Ascending aorta (tissue), 2 donors: ENCODE results near the gene RBM17. TPM values are rescaled to one million over a fixed set of nuclear protein-coding genes. Genes with fewer than 3 reads are reported as not detected.

Experiments
- DNase-seq, 2 donors: peaks; one replicate each; pipeline ENCODE4 v3.0.0-alpha.2; 2019; ENCODE audit warnings: low spot score in 2 of 2
- H3K27ac ChIP-seq, 2 donors: fragments of 200-600 bp; sonication (generic); one replicate each; pipeline ENCODE4 v1.5.1; 2016 to 2017; ENCODE audit warnings: mild to moderate bottlenecking in 1 of 2
- H3K27me3 ChIP-seq: fragments of 200-600 bp; sonication (generic); one replicate; pipeline ENCODE4 v1.5.1; 2017
- H3K36me3 ChIP-seq, 2 donors: fragments of 200-600 bp; sonication (generic); one replicate each; pipeline ENCODE4 v1.5.1; 2016
- H3K4me1 ChIP-seq, 2 donors: fragments of 200-600 bp; sonication (generic); one replicate each; pipeline ENCODE4 v1.5.1; 2016 to 2017; ENCODE audit warnings: mild to moderate bottlenecking in 1 of 2
- H3K4me3 ChIP-seq, 2 donors: fragments of 200-600 bp; sonication (generic); one replicate each; pipeline ENCODE4 v1.5.1; 2016 to 2017; ENCODE audit warnings: mild to moderate bottlenecking in 1 of 2
- H3K9me3 ChIP-seq, 2 donors: fragments of 200-600 bp; sonication (generic); one replicate each; pipeline ENCODE4 v1.5.1; 2016
- CTCF ChIP-seq, 3 experiments: fragments of 200-600 bp in 2 of 3; fragments of 450-650 bp in 1 of 3; sonication (generic) in 2 of 3; IDR thresholded peaks; one replicate each; pipeline ENCODE4 v1.5.1; 2016 to 2019; ENCODE audit warnings: antibody characterized with exemption in 3 of 3, mild to moderate bottlenecking in 1 of 3, moderate library complexity in 1 of 3
- intact Hi-C: fragments of 100-400 bp; cut with DNase I; formaldehyde crosslinking; loops from one replicate; pipeline ENCODE4 v1.15.1; 2023
- total RNA-seq: library from RNA; depleted of rRNA; stranded (reverse); fragments of >200 nt; gene quantifications from one replicate; pipeline ENCODE4 v1.1.0, GENCODE V29; 2016

The RBM17 gene
- total RNA-seq, 1 donor from 2014 or later, result 22.7 TPM

- peaks cover 4 to 27% of the 10 kb centered on the region in 2 donors for H3K4me1 ChIP-seq
- intact Hi-C loops, result loop anchor here (2.0 kb wide), 2 partner anchors 113 to 277 kb away; partner anchors contain the start of genes GDI2 and PFKFB3
- H3K27ac ChIP-seq, result peak overlapping the region; percentile 71 to 84
- H3K27me3 ChIP-seq, result no peaks in the 10 kb centered on the region
- H3K9me3 ChIP-seq, result no peaks in the 10 kb centered on the region
- H3K4me3 ChIP-seq, result peak overlapping the region; percentile 71 to 96
- no peaks in the 10 kb centered on the region for H3K36me3 ChIP-seq
- DNase-seq, result no peak
- TF ChIP-seq CTCF (IDR thresholded peaks at IDR 0.05), result no peak
Observed at GRCh38 chr10:6089334-6090219, 743 bp downstream of the RBM17 start.

- intact Hi-C loops, result no loop called here
- H3K4me3 ChIP-seq, result no peak overlapping the region
- H3K4me1 ChIP-seq, result peaks cover 4 to 23% of the 10 kb centered on the region in 2 donors
- H3K9me3 ChIP-seq, result no peaks in the 10 kb centered on the region
- no peak for DNase-seq
- H3K27me3 ChIP-seq, result no peaks in the 10 kb centered on the region
- H3K36me3 ChIP-seq, result no peaks in the 10 kb centered on the region
- no peak overlapping the region for H3K27ac ChIP-seq
- TF ChIP-seq CTCF (IDR thresholded peaks at IDR 0.05), result no peak
Observed at GRCh38 chr10:6091630-6092029, 2.8 kb downstream of the RBM17 start.

- DNase-seq, result no peak
- peaks cover 4 to 23% of the 10 kb centered on the region in 2 donors for H3K4me1 ChIP-seq
- intact Hi-C loops, result no loop called here
- no peaks in the 10 kb centered on the region for H3K27me3 ChIP-seq
- peaks cover 7 to 8% of the 10 kb centered on the region in 2 donors for H3K36me3 ChIP-seq
- no peaks in the 10 kb centered on the region for H3K9me3 ChIP-seq
- no peak for TF ChIP-seq CTCF (IDR thresholded peaks at IDR 0.05)
- no peak overlapping the region for H3K27ac ChIP-seq
- H3K4me3 ChIP-seq, result no peak overlapping the region
Observed at GRCh38 chr10:6092731-6093130, 3.9 kb downstream of the RBM17 start.

GRCh38 chr10:6095810-6096570 lies 7.2 kb downstream of the RBM17 start:
- Histone ChIP-seq H3K9me3 (no peaks in the 10 kb centered on the region), H3K27ac (no peak overlapping the region), H3K4me1 (peaks cover 0 to 8% of the 10 kb centered on the region in 2 donors), H3K4me3 (no peak overlapping the region), H3K27me3 (no peaks in the 10 kb centered on the region), H3K36me3 (peaks cover 17 to 24% of the 10 kb centered on the region in 2 donors)
- no peak for DNase-seq
- TF ChIP-seq CTCF (IDR thresholded peaks at IDR 0.05), result no peak
- intact Hi-C loops, result no loop called here

GRCh38 chr10:6097063-6097462 lies 8.2 kb downstream of the RBM17 start:
- intact Hi-C loops, result no loop called here
- peaks cover 21 to 33% of the 10 kb centered on the region in 2 donors for H3K36me3 ChIP-seq
- no peaks in the 10 kb centered on the region for H3K9me3 ChIP-seq
- H3K27me3 ChIP-seq, result no peaks in the 10 kb centered on the region
- no peak for DNase-seq
- TF ChIP-seq CTCF (IDR thresholded peaks at IDR 0.05), result no peak
- no peaks in the 10 kb centered on the region for H3K4me1 ChIP-seq
- H3K4me3 ChIP-seq, result no peak overlapping the region
- H3K27ac ChIP-seq, result no peak overlapping the region
